Activated naive CD4-positive, alpha-beta T cell (primary cell): Measurements from ENCODE around the gene DHRS1.

Experiments used
- DNase-seq, 4 experiments: peaks; one replicate each; lab custom pipeline; 2025; lab: John Stamatoyannopoulos, UW

The DHRS1 gene

DNA sequence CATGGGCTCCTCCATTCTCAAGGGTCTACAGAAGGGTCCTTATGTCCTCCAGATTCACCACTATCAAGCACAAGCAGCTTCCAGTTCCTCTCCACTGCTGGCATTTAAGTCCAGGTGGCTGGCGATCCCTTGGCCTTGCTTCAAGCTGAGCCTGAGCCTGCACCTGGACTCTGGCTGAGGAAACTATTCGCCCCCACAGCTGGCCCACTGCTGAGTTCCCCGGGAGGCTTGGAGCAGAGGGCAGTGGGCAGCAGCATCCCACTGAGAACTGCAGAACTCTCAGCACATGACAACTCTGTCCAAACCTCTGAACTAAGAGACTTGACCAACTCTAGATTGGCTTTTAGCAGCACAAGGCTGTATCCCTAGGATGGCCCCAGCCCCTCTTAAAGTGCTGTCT is 16.8 kb downstream of the DHRS1 start:
- no peak for DNase-seq

DNA sequence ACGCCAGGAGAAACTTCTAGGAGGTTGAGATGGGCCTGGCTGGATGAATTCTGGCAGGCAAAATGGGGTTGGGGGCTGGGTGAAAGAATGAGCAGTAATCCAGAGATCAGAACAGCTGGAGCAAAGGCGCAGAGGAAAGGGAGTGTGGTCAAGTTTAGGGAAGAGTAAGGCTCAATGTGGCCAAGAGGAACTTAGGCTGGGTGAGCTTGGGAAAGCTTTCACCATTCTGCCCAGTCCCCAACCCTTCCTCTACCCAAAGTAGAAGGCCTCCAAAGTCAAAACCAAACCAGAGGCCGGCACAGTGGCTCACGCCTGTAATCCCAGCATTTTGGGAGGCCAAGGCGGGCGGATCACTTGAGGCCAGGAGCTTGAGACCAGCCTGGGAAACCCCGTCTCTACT is 17.9 kb downstream of the DHRS1 start:
- DNase-seq: no peak

DNA sequence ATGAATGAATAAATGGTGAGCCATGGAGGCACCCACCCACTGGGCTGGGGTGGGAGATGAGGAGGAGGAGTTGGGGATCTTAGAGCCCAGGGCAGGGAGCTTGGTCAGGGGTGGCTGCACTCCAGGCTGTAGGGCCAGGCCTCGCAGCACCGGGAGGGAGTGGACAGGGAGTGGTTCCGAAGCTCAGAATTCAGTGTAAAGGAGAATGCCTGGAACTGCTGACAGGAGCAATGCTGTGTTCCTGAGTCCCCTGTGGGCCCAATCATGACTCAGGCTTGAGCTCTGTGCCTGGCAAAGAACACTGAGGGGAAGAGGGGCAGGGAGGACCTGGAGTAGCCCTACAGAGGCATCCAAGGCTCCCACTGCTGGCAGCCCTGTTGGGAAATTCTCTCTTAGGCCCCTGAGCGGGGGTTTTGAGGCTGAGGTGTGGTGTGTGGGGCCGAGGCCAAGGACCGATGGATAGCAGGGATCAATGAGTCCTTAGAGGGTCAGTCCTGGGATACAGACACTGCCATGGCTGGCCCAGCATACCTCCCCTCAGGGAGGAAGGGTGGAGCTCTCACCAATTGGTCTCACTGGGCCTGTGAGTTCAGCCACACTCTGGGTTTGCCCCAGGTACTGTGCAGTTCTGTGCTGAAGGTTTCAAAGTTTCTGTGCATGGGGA is 18.7 kb downstream of the DHRS1 start:
- no peak for DNase-seq

DNA sequence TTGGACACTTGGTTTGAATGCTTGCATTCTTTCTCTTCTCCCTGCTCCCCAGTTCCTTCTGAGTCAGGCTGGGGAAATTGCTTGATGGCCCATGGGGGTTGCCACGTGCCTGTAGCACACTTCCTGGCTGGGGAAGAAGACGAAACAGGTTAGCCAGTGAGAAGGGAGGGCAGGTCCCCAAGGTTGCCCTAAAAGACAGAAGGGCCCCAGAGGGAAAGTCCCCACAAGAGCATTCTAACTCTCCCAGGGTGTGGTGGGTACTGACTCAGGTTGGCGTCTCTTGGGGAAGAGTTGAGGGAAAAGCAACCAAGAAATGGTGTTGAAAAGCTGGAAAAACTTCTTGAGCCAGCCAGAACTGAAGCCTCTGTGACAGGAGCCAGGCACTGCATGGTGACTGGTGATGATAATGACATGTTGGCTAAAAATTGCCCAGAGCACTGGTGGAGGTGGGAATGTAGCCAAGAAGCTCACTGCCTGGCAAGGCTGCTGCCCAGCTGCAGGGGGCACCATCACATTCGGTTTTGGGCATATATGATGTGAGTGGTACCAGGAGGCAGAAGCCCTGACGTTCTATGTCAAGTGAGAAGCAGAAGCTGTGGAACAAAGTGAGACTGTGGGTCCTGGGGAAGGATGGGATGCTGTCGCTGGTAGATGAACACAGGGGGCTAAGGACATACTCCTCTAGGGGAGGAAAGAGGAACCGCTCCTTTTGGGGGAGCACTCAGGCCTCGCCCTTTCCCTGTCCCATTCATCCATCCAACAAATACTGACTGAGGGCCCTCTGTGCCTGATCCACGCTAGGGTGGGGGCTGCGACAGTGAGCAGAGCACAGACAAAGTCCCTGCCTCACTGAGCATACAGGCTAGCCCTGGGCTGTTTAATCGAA is 20.0 kb downstream of the DHRS1 start:
- DNase-seq: no peak

DNA sequence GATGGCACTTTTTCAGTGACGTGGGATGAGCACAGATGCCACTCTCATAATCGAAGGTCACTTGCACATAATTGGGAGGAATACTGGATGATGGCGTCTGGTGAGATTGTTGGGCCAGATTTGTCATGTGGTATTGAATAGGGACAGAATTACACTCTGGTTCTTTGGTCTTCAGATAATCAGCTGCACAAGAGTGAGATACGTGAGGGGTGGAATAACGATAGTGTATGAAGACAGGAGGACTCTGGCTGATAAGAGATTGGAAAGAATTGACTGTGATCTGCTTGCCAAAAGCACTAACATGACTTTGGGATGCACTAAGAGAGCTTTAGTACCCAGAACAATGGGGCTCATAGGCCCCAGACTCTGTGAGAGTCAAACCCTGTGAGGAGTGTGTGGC is 21.2 kb downstream of the DHRS1 start:
- no peak for DNase-seq

DNA sequence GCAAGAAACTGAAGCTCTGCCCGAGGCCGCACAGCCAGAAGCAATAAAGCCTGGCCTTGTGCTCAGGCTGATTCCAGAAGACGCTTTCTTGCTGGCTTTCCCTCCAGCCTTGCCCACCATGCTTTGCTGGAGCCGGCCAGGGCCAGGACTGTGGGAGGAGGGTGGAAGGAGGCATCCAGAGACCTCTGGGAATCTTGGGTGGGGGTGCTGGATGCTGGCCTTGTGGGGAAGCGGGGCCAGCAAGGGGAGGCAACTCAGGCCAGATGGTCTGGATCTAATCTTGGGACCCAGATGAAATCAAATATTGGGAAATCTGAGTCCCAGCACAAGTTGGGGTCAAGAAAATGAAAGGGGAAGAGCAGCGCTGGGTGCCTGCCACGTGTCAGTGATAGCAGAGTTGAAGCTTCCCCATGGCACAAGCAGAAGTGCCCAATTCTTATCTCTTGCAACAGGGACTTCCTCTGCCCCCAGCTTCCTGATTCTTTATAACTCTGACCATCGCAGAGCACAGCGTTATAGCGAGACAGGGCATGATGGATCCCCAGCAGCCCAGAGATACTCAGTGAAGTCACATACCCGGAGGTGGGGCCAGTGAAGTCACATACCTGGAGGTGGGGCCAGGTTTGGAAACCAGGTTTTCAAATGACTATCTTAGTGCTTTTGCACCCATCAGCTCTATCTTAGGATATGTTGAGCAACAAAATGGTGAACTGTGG is 21.8 kb downstream of the DHRS1 start:
- DNase-seq: no peak

DNA sequence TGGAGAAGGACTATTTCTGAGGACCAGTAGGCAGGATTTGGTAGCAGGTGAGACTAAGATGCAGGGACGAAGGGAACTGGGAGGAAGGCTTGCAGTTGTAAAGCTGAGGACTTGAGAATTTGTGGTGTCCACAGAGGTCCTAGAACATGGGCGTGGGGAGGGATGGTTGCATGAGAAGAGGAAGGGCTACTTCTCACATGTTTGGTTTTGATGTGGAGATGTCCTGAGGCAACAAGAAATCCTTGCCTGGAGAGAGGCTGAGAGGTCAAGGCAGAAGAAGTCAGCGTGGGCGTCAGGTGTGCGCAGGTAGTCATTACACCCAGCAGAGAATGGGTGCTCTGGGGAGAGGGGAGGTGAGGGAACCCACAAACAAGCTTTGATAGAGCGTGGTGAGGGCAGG is 22.5 kb downstream of the DHRS1 start:
- DNase-seq: no peak

DNA sequence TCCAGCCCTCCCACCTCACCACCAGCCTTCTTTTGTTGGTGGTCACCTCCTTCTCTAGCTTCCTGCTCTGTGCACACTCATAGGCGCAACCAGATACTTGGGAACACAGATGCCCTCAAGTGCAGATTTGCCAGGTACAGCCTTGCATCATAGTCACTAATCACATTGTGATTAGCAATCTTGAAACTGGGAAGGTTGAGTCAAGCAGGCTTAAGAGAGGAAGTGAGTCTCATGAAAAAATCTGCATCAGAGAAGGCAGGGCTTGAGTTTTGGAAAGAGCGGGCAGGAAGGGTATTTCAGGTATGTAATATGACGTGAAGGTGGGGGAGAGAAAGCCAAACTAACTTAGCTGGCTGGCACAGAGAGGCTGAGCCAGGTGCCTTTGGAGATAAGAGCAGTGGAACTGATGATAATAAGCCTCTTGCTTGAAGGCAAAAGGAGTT is 25.5 kb downstream of the DHRS1 start:
- DNase-seq: no peak

DNA sequence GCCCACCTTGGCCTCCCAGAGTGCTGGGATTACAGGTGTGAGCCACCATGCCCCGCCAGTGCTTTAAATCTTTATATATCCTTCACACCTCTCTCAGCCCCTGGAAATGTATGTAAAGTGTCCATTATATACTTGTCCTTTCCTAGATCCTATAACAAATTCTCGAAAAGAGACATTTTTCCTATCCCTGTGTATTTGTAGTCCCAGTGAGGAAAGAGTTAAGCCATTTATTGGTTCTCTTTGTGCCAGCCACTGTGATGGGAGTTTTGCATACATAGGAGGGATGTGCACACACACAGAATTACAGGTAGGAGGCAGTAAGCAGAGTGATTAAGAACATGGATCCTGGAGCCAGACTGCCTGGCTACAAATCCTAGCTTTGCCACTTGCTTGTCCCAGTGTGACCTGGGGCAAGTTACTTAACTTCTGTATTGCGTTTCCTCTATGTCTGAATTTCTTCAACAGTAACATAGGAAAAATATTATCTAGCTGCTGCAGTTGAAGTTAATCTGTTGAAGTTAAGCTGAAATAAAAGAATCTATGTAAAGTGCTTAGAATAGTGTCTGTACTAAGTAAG is 26.1 kb downstream of the DHRS1 start:
- DNase-seq: no peak

DNA sequence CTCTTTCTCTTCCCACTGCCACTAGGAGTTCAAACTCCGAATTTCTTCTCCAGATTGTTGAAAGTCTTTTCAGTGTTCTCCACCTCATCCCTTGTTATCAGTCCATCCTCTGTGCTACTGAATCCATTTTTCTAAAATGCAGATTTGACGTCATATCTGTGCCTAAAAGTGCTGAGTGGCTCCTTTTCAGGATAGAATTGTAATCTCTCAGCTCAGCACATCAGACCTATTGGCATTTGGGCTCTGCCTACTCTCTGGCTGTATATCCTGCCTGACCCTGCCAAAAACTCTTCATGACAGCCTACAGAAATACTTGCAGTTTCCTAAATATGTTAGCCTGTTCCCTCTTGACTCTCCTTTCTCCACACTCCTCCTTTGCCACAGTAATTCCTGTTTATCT is 27.1 kb downstream of the DHRS1 start:
- no peak for DNase-seq

DNA sequence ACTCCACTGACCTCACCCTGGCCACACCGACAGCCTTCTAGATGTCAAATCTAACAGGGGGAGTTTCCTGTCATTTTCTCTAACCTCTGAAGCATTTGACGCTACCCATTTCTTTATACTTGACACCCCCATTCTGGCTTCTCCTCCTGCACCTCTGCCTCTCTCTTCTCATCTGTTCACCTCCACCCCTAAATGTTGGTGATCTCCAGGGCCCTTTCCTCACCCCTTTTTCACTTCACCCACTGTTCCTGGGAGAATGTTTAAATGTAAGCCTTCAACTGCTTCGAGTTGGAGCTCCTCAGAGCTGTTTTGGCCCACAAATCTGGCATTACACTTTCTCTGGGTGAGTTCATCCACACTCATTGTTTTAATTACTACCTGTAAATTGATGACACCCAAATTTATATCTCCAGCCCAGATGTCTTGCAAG is 27.7 kb downstream of the DHRS1 start:
- DNase-seq: no peak

DNA sequence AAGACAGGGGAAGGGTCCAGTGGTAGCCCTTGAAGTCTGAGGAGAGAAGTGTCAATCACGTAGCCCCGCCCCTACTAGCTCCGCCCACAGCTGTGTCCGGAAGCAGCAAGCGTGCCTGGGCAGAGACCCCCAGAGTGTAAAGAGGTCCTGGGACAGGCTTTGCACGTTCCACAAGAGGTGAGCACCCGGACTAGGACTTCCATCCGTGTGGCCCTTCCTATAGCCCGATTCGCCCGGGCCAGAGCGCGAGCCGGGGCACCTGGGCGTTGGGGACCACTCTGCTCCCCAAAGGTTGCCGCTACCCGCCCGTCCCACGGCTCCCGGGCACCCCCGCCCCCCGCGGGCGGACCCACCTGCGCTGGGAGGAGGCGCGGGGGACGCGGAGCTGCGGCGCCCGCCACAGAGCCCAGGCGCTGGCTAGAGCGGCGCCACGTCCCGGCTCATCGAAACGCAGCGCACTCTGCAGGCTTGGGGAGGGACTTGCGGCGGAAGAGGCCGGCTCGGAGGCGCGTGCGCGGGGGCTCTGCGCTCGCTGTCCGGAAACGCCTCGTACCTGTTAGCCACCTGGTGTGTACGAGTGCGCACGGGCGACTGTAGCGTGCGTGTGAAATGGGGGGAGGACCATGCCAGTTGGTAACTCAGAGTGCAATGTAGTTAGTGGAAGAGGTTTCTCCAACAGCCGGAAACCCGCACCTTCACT is 28.3 kb downstream of the DHRS1 start, which contains the start of gene RABGGTA:
TSS of gene RABGGTA (minus strand) at position 464 of the 700 bp plus-strand sequence. CDS start 482 bp downstream, outside the sequence.
- peak; percentile 71 to 88 (median 80) for DNase-seq

DNA sequence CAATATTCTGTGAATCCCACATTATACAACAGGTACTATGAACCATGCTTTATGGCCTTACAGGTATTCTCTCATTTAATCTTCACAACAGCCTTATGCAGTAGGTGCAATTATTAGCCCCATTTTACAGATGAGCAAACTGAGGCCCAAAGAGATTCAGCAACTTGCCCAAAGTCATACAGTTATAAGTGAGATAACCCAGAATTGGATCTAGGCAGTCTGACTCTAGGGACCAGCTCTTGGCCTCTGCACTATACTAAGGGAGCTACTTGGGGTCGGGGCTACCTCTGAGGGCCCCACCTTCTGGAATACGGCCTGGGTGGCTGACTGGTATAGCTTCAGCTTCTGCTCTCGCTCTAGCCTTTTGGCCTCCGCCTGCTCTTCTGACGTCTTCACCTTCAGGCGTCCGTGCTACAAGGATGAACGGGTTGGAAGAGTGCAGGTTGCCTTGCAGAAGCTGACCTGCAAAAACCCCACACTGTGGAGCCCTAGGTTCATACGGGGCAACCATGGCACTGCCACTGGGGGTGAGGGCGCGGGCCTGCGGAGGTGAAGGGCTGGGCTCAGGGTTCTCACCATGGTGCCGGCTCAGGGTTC is 28.9 kb downstream of the DHRS1 start:
- DNase-seq: no peak

DNA sequence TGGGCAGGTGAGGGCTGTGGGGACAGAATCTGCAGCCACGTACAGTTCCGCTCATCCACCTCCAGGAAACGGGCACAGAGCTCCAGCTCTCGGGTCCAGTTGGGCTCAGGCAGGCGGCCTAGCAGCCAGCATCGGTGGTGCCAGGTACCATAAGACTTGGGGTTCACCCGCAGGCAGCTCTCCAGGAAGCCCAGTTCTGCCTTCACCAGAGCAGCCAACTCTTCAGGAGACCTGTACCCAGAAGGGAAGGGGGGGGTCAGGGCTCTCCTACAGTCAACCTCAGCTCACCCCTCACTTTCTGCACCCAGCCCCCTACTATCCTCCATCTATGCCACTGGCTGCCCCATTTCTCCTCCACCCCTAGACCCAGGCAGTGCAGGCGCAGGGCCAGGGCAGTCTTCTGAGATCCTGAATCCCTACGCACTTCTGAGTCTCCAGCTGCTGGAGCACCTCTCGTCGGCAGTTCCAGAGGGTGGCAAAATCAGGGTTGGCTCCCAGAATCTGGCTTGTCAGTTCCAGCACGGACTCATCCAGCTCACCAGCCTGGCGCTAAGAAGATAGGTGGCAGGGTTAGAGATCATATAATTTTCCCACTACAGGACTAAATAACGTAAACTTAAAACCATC is 29.6 kb downstream of the DHRS1 start:
- no peak for DNase-seq

DNA sequence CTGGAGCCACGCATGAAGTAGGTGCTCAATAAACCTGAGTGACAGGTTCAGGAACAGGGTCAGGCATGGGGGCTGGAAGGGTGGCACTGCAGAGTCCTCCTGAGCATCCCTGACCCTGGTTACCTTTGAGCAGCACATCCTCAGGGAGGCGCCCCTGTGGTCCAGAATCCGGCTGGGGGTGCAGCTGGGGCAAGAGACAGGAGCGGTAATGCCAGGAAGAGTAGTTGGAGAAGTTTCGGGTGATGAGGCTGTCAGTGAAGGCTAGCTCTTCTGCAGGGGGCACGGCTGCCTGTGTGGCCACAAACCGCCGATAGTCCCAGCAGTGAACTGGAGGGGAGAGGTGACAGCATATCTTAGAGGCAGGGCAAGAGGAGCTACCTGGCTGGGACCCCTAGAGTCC is 30.2 kb downstream of the DHRS1 start:
- no peak for DNase-seq

DNA sequence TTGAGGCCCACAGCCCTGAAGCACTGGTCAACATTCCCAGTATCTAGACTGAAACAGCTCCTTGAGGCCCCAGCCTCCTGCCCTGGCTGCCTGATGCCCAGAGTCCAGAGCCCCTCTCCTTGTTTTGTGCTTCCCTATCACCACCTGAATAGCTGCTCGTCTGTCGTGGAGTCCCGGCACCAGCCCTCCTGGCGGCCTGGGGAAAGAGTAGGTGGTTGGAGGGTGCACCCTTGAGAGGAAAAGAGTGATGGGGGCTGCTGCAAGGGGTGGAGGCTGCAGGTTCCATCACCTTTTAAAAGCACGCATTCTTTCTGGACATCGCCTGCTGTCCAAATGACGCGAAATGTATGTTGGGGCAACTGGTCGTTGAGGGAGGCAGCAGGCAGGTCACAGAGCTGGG is 31.4 kb downstream of the DHRS1 start:
- no peak for DNase-seq

DNA sequence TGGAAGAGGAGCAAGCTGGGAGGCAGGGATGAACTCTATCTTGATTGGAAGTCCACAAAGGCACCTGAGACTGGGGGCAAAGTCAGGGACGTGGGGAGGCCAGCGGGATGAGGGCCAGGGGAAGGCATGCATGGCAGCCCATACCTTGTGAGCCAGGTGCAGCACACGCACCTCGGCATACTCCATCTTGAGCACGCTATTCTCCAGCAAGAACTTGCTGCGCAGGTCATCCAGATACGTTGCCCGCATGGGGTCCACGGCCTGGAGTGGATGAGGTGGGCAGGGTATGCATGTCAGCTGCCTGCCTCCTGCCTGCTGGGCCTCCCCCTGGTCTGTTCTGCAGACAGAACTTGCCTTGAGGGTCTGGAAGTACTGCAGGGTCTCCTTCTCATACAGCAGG is 32.1 kb downstream of the DHRS1 start:
- no peak for DNase-seq

DNA sequence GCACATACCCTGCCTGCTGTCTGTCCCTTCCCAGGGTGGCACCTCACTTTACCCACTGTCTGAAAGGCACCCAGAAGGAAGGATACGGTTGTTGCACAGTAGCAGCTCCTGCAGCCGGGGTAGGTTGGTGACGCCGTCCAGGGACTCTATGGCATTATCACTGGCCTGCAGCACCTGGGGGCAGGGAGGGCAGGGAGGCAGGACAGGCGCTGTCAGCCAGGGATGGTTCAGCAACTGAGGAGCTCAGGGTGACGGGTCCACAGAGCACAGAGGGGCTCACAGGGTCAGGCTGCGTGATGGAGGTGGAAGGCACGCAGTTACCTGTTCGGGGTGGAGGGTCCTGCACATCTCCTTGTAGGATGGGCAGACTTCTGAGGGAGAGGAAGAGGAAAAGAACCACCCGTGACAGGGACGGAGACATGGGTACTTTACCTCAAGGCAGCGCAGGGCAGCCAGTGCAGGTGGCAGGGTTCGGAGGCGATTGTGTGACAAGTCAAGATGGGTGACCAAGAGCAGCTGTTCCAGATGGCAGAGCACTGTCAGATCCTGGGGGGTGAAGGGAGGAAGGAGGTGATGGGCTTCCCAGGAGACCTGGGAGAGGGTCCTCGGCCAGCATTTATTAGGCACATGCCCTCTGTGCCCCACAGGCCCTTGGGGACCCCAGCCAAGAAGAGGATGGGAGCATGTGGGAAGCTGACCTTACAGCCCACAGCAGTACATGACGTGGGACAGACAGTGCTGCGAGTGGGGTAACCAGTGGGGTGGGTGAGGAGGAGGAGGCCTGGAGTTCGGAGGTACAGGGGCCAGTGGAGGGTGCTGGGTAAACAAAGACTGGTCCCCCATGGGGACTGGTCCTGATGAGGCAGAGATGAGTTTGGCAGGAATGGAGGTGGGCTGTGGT is 33.0 kb downstream of the DHRS1 start:
- no peak for DNase-seq

DNA sequence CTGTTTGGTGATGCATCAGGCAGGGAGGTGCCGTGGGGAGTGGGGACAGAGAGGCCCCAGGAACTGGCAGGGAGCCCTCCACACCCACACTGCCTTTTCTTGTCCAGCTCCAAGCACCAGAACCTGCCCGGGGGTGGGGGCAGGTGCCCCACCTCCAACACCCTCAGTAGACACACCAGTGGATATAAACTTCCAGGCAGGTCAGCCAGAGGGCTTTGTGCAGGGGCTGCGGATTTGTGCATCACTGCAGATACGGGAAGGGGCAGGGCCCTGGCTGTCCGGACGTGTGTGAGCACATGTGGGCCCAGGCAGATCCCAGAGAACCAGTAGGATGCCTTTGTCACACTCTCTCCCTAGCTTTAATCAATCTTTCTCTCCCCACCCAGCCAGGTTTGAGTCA is 35.3 kb downstream of the DHRS1 start:
- no peak for DNase-seq

DNA sequence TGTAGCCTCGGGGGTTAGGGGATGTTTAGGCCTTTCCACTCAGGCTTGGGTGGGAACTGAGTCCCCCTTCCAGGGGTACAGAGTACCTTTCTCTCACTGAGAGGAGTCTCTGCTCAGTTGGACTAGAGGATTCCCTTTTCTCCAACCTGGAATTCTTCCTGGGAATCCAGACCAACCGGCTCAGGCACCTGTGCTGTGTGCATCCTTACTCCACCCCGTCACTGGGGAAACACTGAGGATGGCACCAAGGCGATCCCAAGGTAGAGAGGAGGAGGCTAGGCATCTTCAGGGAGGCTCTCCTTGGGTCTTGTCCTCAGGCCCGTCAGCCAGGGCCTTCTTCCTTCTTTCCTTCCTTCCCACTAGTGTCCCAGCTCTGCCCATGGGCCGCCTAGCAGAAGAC is 35.7 kb downstream of the DHRS1 start:
- no peak for DNase-seq
